ENCODE results near the gene HIPK2.

The HIPK2 gene

DNA sequence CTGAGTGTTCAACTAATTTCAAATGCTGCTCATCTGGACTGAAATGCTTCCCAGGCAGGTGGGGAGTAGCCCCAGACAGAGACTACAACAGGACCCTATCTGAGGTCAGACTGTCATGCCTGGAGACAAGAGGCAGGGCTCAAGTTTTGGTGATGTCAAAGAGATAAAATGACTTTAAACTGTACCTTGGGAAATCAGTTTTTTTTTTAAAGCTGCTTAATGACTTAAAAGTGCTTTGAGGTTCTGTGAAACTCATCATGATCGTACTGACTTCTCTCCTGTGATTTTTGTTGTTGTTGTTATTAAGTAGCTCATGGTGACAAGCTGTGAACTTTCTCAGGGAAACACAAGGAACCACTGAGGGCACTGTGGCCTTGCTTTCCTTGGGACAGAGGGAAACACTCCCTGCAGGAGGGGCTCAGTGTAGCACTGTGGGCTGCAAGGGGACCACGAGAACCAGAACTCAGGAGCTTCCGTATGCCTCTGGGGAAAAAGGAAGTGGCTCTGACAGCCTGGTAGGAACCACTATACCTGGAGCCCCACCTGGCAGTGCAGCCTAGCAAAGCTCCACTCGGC is 9.5 kb downstream of the HIPK2 start:
- H4K5ac ChIP-seq (ENCODE audit: low read length) = no peak overlapping the region
- WGBS (ENCODE audit: extremely low coverage, insufficient coverage, low lambda C conversion rate) = no CpG with 5 or more reads among the region's 4 CpGs
- no peak overlapping the region for H3K4ac ChIP-seq (ENCODE audit: low read depth, low read length)
- no peak overlapping the region for H2BK120ac ChIP-seq (ENCODE audit: low read depth, low read length)
- no peak overlapping the region for H3K27ac ChIP-seq (ENCODE audit: low read depth, low read length)
- no peak overlapping the region for H3K4me3 ChIP-seq (ENCODE audit: low read length)
- no peak overlapping the region for H3K18ac ChIP-seq (ENCODE audit: low read length)
- H3K56ac ChIP-seq (ENCODE audit: low read length) = no peak overlapping the region
- no peaks in the 10 kb centered on the region for H3K79me2 ChIP-seq (ENCODE audit: control insufficient read depth, insufficient read depth, low read length)
- DNase-seq = no peak
- no peaks in the 10 kb centered on the region for H3K4me1 ChIP-seq (ENCODE audit: control insufficient read depth, low read depth, low read length)
- H2BK15ac ChIP-seq (replicated peaks; ENCODE audit: low read depth) = no peak overlapping the region
- no peak overlapping the region for H2AK5ac ChIP-seq (ENCODE audit: low read length)
- no peaks in the 10 kb centered on the region for H3K36me3 ChIP-seq (ENCODE audit: control insufficient read depth, insufficient read depth, low read length)
- no peak overlapping the region for H3K23ac ChIP-seq (ENCODE audit: low read length)
- H3K9ac ChIP-seq (ENCODE audit: low read length) = no peak overlapping the region
- no peaks in the 10 kb centered on the region for H3K27me3 ChIP-seq (ENCODE audit: insufficient read depth, low read length, poor library complexity)
- no peak overlapping the region for H2BK5ac ChIP-seq (ENCODE audit: low read length)
- H4K8ac ChIP-seq (ENCODE audit: low read depth, low read length) = no peak overlapping the region
- no peak overlapping the region for H3K4me2 ChIP-seq (ENCODE audit: low read length)
- H3K79me1 ChIP-seq (ENCODE audit: low read length) = peaks cover 19% of the 10 kb centered on the region

DNA sequence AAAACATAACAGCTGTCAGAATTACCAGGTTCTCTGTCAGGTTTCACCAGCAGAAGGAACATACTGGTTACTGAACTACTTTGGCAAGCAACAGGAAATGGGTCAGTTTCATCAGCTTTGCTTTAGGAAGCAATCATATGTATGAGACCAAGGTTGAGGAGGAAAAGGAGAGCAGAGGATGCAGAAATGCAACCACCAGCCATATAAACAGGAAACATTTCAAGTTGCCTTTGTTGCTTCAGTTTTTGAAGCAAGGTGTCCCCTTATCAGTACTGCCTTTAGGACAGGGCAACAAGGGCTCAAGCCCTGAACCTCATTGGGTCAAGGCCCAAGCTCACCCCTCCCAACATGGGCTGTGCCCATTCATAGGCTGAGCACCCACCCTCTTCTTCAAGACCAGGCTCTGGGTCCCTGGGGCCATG is 10.2 kb downstream of the HIPK2 start:
- H2BK15ac ChIP-seq (replicated peaks; ENCODE audit: low read depth) = no peak overlapping the region
- no peak overlapping the region for H3K4ac ChIP-seq (ENCODE audit: low read depth, low read length)
- no peak overlapping the region for H3K27ac ChIP-seq (ENCODE audit: low read depth, low read length)
- no peaks in the 10 kb centered on the region for H3K4me1 ChIP-seq (ENCODE audit: control insufficient read depth, low read depth, low read length)
- H3K9ac ChIP-seq (ENCODE audit: low read length) = no peak overlapping the region
- H3K23ac ChIP-seq (ENCODE audit: low read length) = no peak overlapping the region
- H3K27me3 ChIP-seq (ENCODE audit: insufficient read depth, low read length, poor library complexity) = no peaks in the 10 kb centered on the region
- H3K4me3 ChIP-seq (ENCODE audit: low read length) = no peak overlapping the region
- H4K5ac ChIP-seq (ENCODE audit: low read length) = no peak overlapping the region
- H2BK120ac ChIP-seq (ENCODE audit: low read depth, low read length) = no peak overlapping the region
- no peak overlapping the region for H3K4me2 ChIP-seq (ENCODE audit: low read length)
- H3K79me1 ChIP-seq (ENCODE audit: low read length) = peaks cover 19% of the 10 kb centered on the region
- H3K18ac ChIP-seq (ENCODE audit: low read length) = no peak overlapping the region
- H3K79me2 ChIP-seq (ENCODE audit: control insufficient read depth, insufficient read depth, low read length) = no peaks in the 10 kb centered on the region
- H4K8ac ChIP-seq (ENCODE audit: low read depth, low read length) = no peak overlapping the region
- no peak for DNase-seq
- H3K56ac ChIP-seq (ENCODE audit: low read length) = no peak overlapping the region
- H3K36me3 ChIP-seq (ENCODE audit: control insufficient read depth, insufficient read depth, low read length) = no peaks in the 10 kb centered on the region
- no peak overlapping the region for H2BK5ac ChIP-seq (ENCODE audit: low read length)
- no peak overlapping the region for H2AK5ac ChIP-seq (ENCODE audit: low read length)

DNA sequence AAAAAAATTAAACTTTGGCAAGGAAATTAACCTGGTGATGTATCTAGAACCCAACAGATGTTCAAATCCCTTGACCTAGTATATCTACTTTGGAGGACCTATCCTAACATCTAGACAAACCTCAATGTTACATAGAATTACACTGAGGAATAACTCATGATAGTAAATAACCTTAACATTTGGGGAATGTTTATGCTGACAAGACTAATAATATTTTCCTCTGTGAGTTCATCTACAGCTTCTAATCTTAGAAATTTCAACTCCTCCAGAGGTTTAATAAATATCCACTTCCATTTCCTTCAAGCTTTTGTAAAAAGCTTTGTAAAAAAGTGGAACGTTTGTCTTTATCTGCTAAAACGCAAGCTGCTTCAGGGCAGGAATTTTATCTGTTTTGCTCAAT is 12.7 kb downstream of the HIPK2 start:
- Histone ChIP-seq H3K4me1 (ENCODE audit: control insufficient read depth, low read depth, low read length) (no peaks in the 10 kb centered on the region), H3K79me2 (ENCODE audit: control insufficient read depth, insufficient read depth, low read length) (no peaks in the 10 kb centered on the region), H3K9ac (ENCODE audit: low read length) (no peak overlapping the region), H3K27ac (ENCODE audit: low read depth, low read length) (no peak overlapping the region), H4K8ac (ENCODE audit: low read depth, low read length) (no peak overlapping the region), H4K5ac (ENCODE audit: low read length) (no peak overlapping the region), H3K4me2 (ENCODE audit: low read length) (no peak overlapping the region), H3K4me3 (ENCODE audit: low read length) (no peak overlapping the region), H3K36me3 (ENCODE audit: control insufficient read depth, insufficient read depth, low read length) (no peaks in the 10 kb centered on the region), H3K23ac (ENCODE audit: low read length) (no peak overlapping the region), H2BK120ac (ENCODE audit: low read depth, low read length) (no peak overlapping the region), H3K79me1 (ENCODE audit: low read length) (peaks cover 19% of the 10 kb centered on the region), H3K56ac (ENCODE audit: low read length) (no peak overlapping the region), H3K18ac (ENCODE audit: low read length) (no peak overlapping the region), H2BK5ac (ENCODE audit: low read length) (no peak overlapping the region), H2AK5ac (ENCODE audit: low read length) (no peak overlapping the region), H3K27me3 (ENCODE audit: insufficient read depth, low read length, poor library complexity) (no peaks in the 10 kb centered on the region), H3K4ac (ENCODE audit: low read depth, low read length) (no peak overlapping the region), H2BK15ac (replicated peaks; ENCODE audit: low read depth) (no peak overlapping the region)
- DNase-seq = no peak
- no CpG with 5 or more reads among the region's 2 CpGs for whole genome bisulfite sequencing (ENCODE audit: extremely low coverage, insufficient coverage, low lambda C conversion rate)

DNA sequence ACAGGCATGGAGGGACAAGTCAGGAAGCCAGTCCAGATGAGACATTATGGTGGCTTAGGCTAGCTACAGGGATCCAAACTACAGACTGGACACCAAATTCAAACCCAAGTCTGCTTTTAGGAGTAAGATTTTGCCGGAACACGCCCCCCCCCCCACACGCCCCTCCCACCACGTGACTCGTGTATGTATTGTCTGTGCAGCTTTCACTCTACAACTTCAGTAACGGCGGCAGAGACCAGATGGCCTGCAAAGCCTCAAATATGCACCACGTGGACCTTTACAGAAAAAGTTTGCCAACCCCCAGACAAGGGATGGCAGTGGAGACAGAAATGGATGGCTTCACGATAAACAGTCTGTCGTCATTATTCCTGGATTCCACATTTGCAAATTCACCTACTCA is 14.5 kb downstream of the HIPK2 start:
- H3K4me1 ChIP-seq (ENCODE audit: control insufficient read depth, low read depth, low read length) = no peaks in the 10 kb centered on the region
- no peak overlapping the region for H4K5ac ChIP-seq (ENCODE audit: low read length)
- no peak overlapping the region for H2BK15ac ChIP-seq (replicated peaks; ENCODE audit: low read depth)
- no peaks in the 10 kb centered on the region for H3K36me3 ChIP-seq (ENCODE audit: control insufficient read depth, insufficient read depth, low read length)
- H3K27ac ChIP-seq (ENCODE audit: low read depth, low read length) = no peak overlapping the region
- H3K79me2 ChIP-seq (ENCODE audit: control insufficient read depth, insufficient read depth, low read length) = no peaks in the 10 kb centered on the region
- no peak overlapping the region for H2BK120ac ChIP-seq (ENCODE audit: low read depth, low read length)
- no peak overlapping the region for H3K9ac ChIP-seq (ENCODE audit: low read length)
- H2AK5ac ChIP-seq (ENCODE audit: low read length) = no peak overlapping the region
- H3K56ac ChIP-seq (ENCODE audit: low read length) = no peak overlapping the region
- WGBS (ENCODE audit: extremely low coverage, insufficient coverage, low lambda C conversion rate) = no CpG with 5 or more reads among the region's 10 CpGs
- H2BK5ac ChIP-seq (ENCODE audit: low read length) = no peak overlapping the region
- H3K27me3 ChIP-seq (ENCODE audit: insufficient read depth, low read length, poor library complexity) = no peaks in the 10 kb centered on the region
- H4K8ac ChIP-seq (ENCODE audit: low read depth, low read length) = no peak overlapping the region
- no peak overlapping the region for H3K18ac ChIP-seq (ENCODE audit: low read length)
- H3K79me1 ChIP-seq (ENCODE audit: low read length) = peaks cover 19% of the 10 kb centered on the region
- no peak overlapping the region for H3K4me2 ChIP-seq (ENCODE audit: low read length)
- no peak overlapping the region for H3K23ac ChIP-seq (ENCODE audit: low read length)
- no peak overlapping the region for H3K4ac ChIP-seq (ENCODE audit: low read depth, low read length)
- no peak for DNase-seq
- H3K4me3 ChIP-seq (ENCODE audit: low read length) = no peak overlapping the region

DNA sequence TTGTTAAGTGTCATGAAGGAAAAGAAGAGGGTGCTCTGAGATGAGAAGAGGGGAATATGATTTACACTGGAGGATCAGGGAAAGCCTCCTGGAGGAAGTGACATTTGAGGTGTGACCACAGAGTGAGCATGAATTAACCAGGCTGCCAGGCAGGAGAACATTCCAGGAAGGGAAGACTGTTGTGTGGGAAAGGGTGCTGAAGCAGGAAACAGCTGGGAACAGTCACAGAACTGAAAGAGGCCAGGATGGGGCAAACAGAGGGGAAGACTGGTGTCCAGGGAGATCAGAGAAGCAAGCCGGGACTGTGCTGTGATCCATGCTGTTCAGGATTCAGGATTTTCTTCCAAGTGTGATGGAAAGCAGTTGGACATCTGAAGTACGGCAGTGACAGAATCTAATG is 14.9 kb downstream of the HIPK2 start:
- no peak overlapping the region for H2BK5ac ChIP-seq (ENCODE audit: low read length)
- H2BK120ac ChIP-seq (ENCODE audit: low read depth, low read length) = no peak overlapping the region
- H3K4me1 ChIP-seq (ENCODE audit: control insufficient read depth, low read depth, low read length) = no peaks in the 10 kb centered on the region
- H4K8ac ChIP-seq (ENCODE audit: low read depth, low read length) = no peak overlapping the region
- WGBS (ENCODE audit: extremely low coverage, insufficient coverage, low lambda C conversion rate) = no CpG with 5 or more reads among the region's 2 CpGs
- H3K4ac ChIP-seq (ENCODE audit: low read depth, low read length) = no peak overlapping the region
- no peaks in the 10 kb centered on the region for H3K36me3 ChIP-seq (ENCODE audit: control insufficient read depth, insufficient read depth, low read length)
- H3K27ac ChIP-seq (ENCODE audit: low read depth, low read length) = no peak overlapping the region
- H3K56ac ChIP-seq (ENCODE audit: low read length) = no peak overlapping the region
- no peak overlapping the region for H3K18ac ChIP-seq (ENCODE audit: low read length)
- no peak overlapping the region for H2AK5ac ChIP-seq (ENCODE audit: low read length)
- H3K79me2 ChIP-seq (ENCODE audit: control insufficient read depth, insufficient read depth, low read length) = no peaks in the 10 kb centered on the region
- H3K79me1 ChIP-seq (ENCODE audit: low read length) = peaks cover 16% of the 10 kb centered on the region
- H3K4me3 ChIP-seq (ENCODE audit: low read length) = no peak overlapping the region
- no peak overlapping the region for H3K4me2 ChIP-seq (ENCODE audit: low read length)
- peak; percentile 27 for DNase-seq
- H3K27me3 ChIP-seq (ENCODE audit: insufficient read depth, low read length, poor library complexity) = no peaks in the 10 kb centered on the region
- H3K9ac ChIP-seq (ENCODE audit: low read length) = no peak overlapping the region
- H4K5ac ChIP-seq (ENCODE audit: low read length) = no peak overlapping the region
- H3K23ac ChIP-seq (ENCODE audit: low read length) = no peak overlapping the region
- H2BK15ac ChIP-seq (replicated peaks; ENCODE audit: low read depth) = no peak overlapping the region

DNA sequence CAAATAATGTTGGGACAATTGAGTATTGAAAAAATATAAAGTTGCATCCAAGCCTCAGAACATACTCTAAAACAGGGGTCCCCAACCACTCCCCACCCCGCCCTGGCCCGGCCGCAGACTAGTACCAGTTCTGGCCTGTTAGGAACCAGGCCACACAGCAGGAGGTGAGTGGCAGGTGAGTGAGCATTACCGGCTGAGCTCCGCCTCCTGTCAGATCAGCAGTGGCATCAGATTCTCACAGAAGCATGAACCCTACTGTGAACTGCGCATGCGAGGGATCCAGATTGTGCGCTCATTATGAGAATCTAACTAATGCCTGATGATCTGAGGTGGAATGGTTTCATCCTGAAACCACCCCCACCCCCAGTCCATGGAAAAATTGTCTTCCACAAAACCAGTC is 19.4 kb downstream of the HIPK2 start:
- H3K4me1 ChIP-seq (ENCODE audit: control insufficient read depth, low read depth, low read length) = no peaks in the 10 kb centered on the region
- H3K56ac ChIP-seq (ENCODE audit: low read length) = no peak overlapping the region
- no peak overlapping the region for H3K4me3 ChIP-seq (ENCODE audit: low read length)
- DNase-seq = no peak
- H2AK5ac ChIP-seq (ENCODE audit: low read length) = no peak overlapping the region
- H2BK5ac ChIP-seq (ENCODE audit: low read length) = no peak overlapping the region
- no peak overlapping the region for H3K27ac ChIP-seq (ENCODE audit: low read depth, low read length)
- H3K79me2 ChIP-seq (ENCODE audit: control insufficient read depth, insufficient read depth, low read length) = no peaks in the 10 kb centered on the region
- H3K4ac ChIP-seq (ENCODE audit: low read depth, low read length) = no peak overlapping the region
- no peak overlapping the region for H3K23ac ChIP-seq (ENCODE audit: low read length)
- H3K9ac ChIP-seq (ENCODE audit: low read length) = no peak overlapping the region
- no peaks in the 10 kb centered on the region for H3K27me3 ChIP-seq (ENCODE audit: insufficient read depth, low read length, poor library complexity)
- H4K8ac ChIP-seq (ENCODE audit: low read depth, low read length) = no peak overlapping the region
- no peak overlapping the region for H2BK120ac ChIP-seq (ENCODE audit: low read depth, low read length)
- peaks cover 4% of the 10 kb centered on the region for H3K79me1 ChIP-seq (ENCODE audit: low read length)
- H3K4me2 ChIP-seq (ENCODE audit: low read length) = no peak overlapping the region
- H3K36me3 ChIP-seq (ENCODE audit: control insufficient read depth, insufficient read depth, low read length) = no peaks in the 10 kb centered on the region
- H3K18ac ChIP-seq (ENCODE audit: low read length) = no peak overlapping the region
- no peak overlapping the region for H4K5ac ChIP-seq (ENCODE audit: low read length)
- no peak overlapping the region for H2BK15ac ChIP-seq (replicated peaks; ENCODE audit: low read depth)
- no CpG with 5 or more reads among the region's 8 CpGs for WGBS (ENCODE audit: extremely low coverage, insufficient coverage, low lambda C conversion rate)
